ENCODE measurements around the gene PAPPA2.

Gene PAPPA2

GRCh38 chr1:176866011-176866714, 403.2 kb downstream of the PAPPA2 start:
- DNase-seq (ENCODE audit: insufficient read length, low spot score) = no peak
- no peak for TF ChIP-seq POLR2A (IDR thresholded peaks at IDR 0.05; ENCODE audit: low read depth, low read length)
- no peak for FAIRE-seq

- DNase-seq (ENCODE audit: insufficient read length, low spot score) = no peak
These were observed 406.6 kb downstream of the PAPPA2 start for GRCh38 chr1:176869577-176869976.

GRCh38 chr1:176876966-176877515, 414.1 kb downstream of the PAPPA2 start:
- TF ChIP-seq POLR2A (IDR thresholded peaks at IDR 0.05; ENCODE audit: low read depth, low read length) = no peak
- FAIRE-seq (no peak), DNase-seq (ENCODE audit: insufficient read length, low spot score) (no peak)

More at GRCh38 chr1:176869577-176869976, 406.6 kb downstream of the PAPPA2 start:
- TF ChIP-seq POLR2A (IDR thresholded peaks at IDR 0.05; ENCODE audit: low read depth, low read length) = no peak
- FAIRE-seq = no peak

- TF ChIP-seq POLR2A (IDR thresholded peaks at IDR 0.05; ENCODE audit: low read depth, low read length) = no peak
- FAIRE-seq = no peak
- DNase-seq (ENCODE audit: insufficient read length, low spot score) = no peak
These were observed 414.6 kb downstream of the PAPPA2 start for GRCh38 chr1:176877557-176877956.

GRCh38 chr1:176878750-176879536, 416.0 kb downstream of the PAPPA2 start:
- DNase-seq (ENCODE audit: insufficient read length, low spot score) = no peak
- FAIRE-seq = no peak
- no peak for TF ChIP-seq POLR2A (IDR thresholded peaks at IDR 0.05; ENCODE audit: low read depth, low read length)

GRCh38 chr1:176879784-176880620, 417.0 kb downstream of the PAPPA2 start:
- FAIRE-seq (no peak), DNase-seq (ENCODE audit: insufficient read length, low spot score) (no peak)
- TF ChIP-seq POLR2A (IDR thresholded peaks at IDR 0.05; ENCODE audit: low read depth, low read length) = no peak

GRCh38 chr1:176880955-176881595, 418.1 kb downstream of the PAPPA2 start:
- DNase-seq (ENCODE audit: insufficient read length, low spot score) (peak; percentile 65), FAIRE-seq (no peak)
- TF ChIP-seq POLR2A (IDR thresholded peaks at IDR 0.05; ENCODE audit: low read depth, low read length) = no peak

GRCh38 chr1:176884286-176884685, 421.3 kb downstream of the PAPPA2 start:
- no peak for TF ChIP-seq POLR2A (IDR thresholded peaks at IDR 0.05; ENCODE audit: low read depth, low read length)

GRCh38 chr1:176884911-176885310, 421.9 kb downstream of the PAPPA2 start:
- no peak for FAIRE-seq
- TF ChIP-seq POLR2A (IDR thresholded peaks at IDR 0.05; ENCODE audit: low read depth, low read length) = no peak

More at GRCh38 chr1:176884286-176884685, 421.3 kb downstream of the PAPPA2 start:
- FAIRE-seq (no peak), DNase-seq (ENCODE audit: insufficient read length, low spot score) (no peak)

GRCh38 chr1:176885341-176885740, 422.4 kb downstream of the PAPPA2 start:
- no peak for TF ChIP-seq POLR2A (IDR thresholded peaks at IDR 0.05; ENCODE audit: low read depth, low read length)
- no peak for FAIRE-seq
- DNase-seq (ENCODE audit: insufficient read length, low spot score) = no peak

More at GRCh38 chr1:176884911-176885310, 421.9 kb downstream of the PAPPA2 start:
- no peak for DNase-seq (ENCODE audit: insufficient read length, low spot score)

GRCh38 chr1:176885751-176886150, 422.8 kb downstream of the PAPPA2 start:
- TF ChIP-seq POLR2A (IDR thresholded peaks at IDR 0.05; ENCODE audit: low read depth, low read length) = no peak
- FAIRE-seq (no peak), DNase-seq (ENCODE audit: insufficient read length, low spot score) (no peak)

- no peak for TF ChIP-seq POLR2A (IDR thresholded peaks at IDR 0.05; ENCODE audit: low read depth, low read length)
- DNase-seq (ENCODE audit: insufficient read length, low spot score) (no peak), FAIRE-seq (no peak)
These were observed 425.6 kb downstream of the PAPPA2 start for GRCh38 chr1:176888471-176889032.

All from H54 (cell line).